Transverse colon (tissue), 4 donors: ENCODE results near the gene TDRD1. TPM values are rescaled to one million over a fixed set of nuclear protein-coding genes. Genes with fewer than 3 reads are reported as not detected.

Experiments
- DNase-seq: peaks from one replicate; pipeline ENCODE4 v3.0.0-alpha.2; 2019
- H3K27ac ChIP-seq, 4 donors: fragments of 200-600 bp; sonication (generic); 2 replicates each; pipeline ENCODE4 v1.5.1; 2016 to 2018; ENCODE audit warnings: inconsistent platforms in 4 of 4
- H3K27me3 ChIP-seq: fragments of 200-600 bp; sonication (generic); 2 replicates; pipeline ENCODE4 v1.5.1; 2017; ENCODE audit warnings: inconsistent platforms
- H3K36me3 ChIP-seq, 4 donors: fragments of 200-600 bp; sonication (generic); 2 replicates each; pipeline ENCODE4 v1.5.1; 2017 to 2019; ENCODE audit warnings: inconsistent platforms in 4 of 4
- H3K4me1 ChIP-seq, 4 donors: fragments of 200-600 bp; sonication (generic); 2 replicates each; pipeline ENCODE4 v1.5.1; 2017 to 2020; ENCODE audit warnings: inconsistent platforms in 4 of 4
- H3K4me3 ChIP-seq, 4 donors: fragments of 200-600 bp; sonication (generic); 1 replicate in 1 of 4; 2 replicates in 3 of 4; pipeline versions ENCODE4 v1.5.1 to v1.6.1; 2017 to 2019; ENCODE audit warnings: inconsistent platforms in 4 of 4
- H3K9me3 ChIP-seq, 2 donors: fragments of 200-600 bp; sonication (generic); 2 replicates each; pipeline ENCODE4 v1.5.1; 2017 to 2019; ENCODE audit warnings: inconsistent platforms in 2 of 2
- EP300 ChIP-seq: sonication (generic); formaldehyde crosslinking; IDR thresholded peaks from one replicate; pipeline ENCODE4 v1.6.1; 2017; ENCODE audit warnings: antibody characterized with exemption, low read depth
- POLR2A ChIP-seq: fragments of 450-650 bp; IDR thresholded peaks from one replicate; pipeline ENCODE4 v1.6.1; 2016; ENCODE audit warnings: antibody characterized with exemption, mild to moderate bottlenecking, moderate library complexity
- POLR2AphosphoS5 ChIP-seq, 3 donors: sonication (generic); formaldehyde crosslinking; IDR thresholded peaks; one replicate each; pipeline ENCODE4 v1.6.1; 2016; ENCODE audit warnings: antibody characterized with exemption in 3 of 3
- WGBS, 2 donors: methylation state at CpG; one replicate each; pipeline ENCODE4 v1.1.5; 2018; ENCODE audit warnings: low coverage in 1 of 2; 5-methylcytosine and 5-hydroxymethylcytosine counted together
- in situ Hi-C, 4 donors: fragments of 200-750 bp; cut with MboI; loops; one replicate each; pipeline versions ENCODE4 v1.15.0 to v1.15.1; 2017; ENCODE audit warnings: low sequenced_read_pairs in 3 of 4, low pct_ligation_motif_present in 1 of 4, low pct_unique_long_range_greater_than_20kb in 1 of 4
- intact Hi-C: fragments of 100-400 bp; cut with DNase I; formaldehyde crosslinking; loops from one replicate; pipeline ENCODE4 v1.15.1; 2023; ENCODE audit warnings: low total_unique reads
- total RNA-seq, 4 donors: library from RNA; depleted of rRNA; stranded (reverse); fragments of >200 nt; gene quantifications; one replicate each; pipeline ENCODE4 v1.1.0, GENCODE V29; 2016
- TF ChIP-seq, protein P1 (sequence below), 5 experiments: fragments of 200-600 bp in 3 of 5; fragments of 450-650 bp in 2 of 5; sonication (generic) in 3 of 5; IDR thresholded peaks; 1 replicate in 2 of 5; 2 replicates in 3 of 5; pipeline ENCODE4 v1.5.1; 2016 to 2017; ENCODE audit warnings: antibody characterized with exemption in 5 of 5, inconsistent platforms in 3 of 5, mild to moderate bottlenecking in 2 of 5, moderate library complexity in 1 of 5

The TDRD1 gene
- total RNA-seq, 4 donors from 2014 or later = 0.14 TPM; not detected in 3

DNA sequence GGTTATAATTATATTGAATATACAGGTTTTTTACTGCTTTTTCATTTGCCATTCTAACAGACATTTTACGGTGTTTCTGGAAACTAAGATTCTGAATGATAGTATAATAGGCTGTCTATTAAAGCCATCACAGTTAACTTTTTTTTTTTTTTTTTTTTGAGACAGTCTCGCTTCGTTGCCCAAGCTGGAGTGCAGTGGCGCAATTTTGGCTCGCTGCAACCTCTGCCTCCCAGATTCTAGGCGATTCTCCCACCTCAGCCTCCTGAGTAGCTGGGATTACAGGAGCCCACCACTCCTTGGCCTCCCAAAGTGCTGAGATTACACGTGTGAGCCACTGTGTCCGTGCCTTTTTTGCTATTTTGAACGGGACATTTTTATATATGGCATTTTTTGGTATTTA lies 4.4 kb downstream of the TDRD1 start:
- no peaks in the 10 kb centered on the region for H3K27me3 ChIP-seq
- 80 to 93% methylated on average over 5 to 9 of the region's 9 CpGs for WGBS, 2 donors
- in situ Hi-C loops = no loop called here

DNA sequence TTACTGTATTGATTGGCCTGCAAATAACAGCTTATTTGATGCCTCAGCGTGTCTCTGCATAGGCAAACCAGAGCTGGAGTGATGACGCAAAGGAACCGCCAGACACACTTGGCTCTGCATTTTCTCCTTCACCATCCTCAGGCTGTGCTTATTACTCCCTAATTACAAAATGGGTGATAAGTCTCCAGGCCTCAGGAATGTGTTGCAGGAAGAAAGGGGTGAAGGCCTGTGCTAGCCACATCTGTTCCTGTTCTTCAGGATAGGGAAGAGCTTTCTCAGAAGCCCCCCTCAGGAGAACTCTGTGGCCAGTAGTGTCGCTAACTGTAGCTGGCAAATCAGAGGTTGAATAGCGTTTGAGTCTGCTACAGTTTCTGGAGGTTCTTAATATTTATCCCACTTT lies 5.1 kb downstream of the TDRD1 start:
- no peak for TF ChIP-seq POLR2AphosphoS5 (IDR thresholded peaks at IDR 0.05)
- TF ChIP-seq EP300 = no peak
- no peak for TF ChIP-seq POLR2A
- TF ChIP-seq, protein P1, sequence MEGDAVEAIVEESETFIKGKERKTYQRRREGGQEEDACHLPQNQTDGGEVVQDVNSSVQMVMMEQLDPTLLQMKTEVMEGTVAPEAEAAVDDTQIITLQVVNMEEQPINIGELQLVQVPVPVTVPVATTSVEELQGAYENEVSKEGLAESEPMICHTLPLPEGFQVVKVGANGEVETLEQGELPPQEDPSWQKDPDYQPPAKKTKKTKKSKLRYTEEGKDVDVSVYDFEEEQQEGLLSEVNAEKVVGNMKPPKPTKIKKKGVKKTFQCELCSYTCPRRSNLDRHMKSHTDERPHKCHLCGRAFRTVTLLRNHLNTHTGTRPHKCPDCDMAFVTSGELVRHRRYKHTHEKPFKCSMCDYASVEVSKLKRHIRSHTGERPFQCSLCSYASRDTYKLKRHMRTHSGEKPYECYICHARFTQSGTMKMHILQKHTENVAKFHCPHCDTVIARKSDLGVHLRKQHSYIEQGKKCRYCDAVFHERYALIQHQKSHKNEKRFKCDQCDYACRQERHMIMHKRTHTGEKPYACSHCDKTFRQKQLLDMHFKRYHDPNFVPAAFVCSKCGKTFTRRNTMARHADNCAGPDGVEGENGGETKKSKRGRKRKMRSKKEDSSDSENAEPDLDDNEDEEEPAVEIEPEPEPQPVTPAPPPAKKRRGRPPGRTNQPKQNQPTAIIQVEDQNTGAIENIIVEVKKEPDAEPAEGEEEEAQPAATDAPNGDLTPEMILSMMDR (IDR thresholded peaks at IDR 0.05) = no peak
- intact Hi-C loops = no loop called here
- Histone ChIP-seq H3K27me3 (no peaks in the 10 kb centered on the region), H3K4me1 (peaks cover 0 to 3% (median 0%) of the 10 kb centered on the region in 4 donors), H3K4me3 (no peak overlapping the region), H3K27ac (no peak overlapping the region), H3K36me3 (no peaks in the 10 kb centered on the region), H3K9me3 (no peaks in the 10 kb centered on the region)
- in situ Hi-C loops = no loop called here
- DNase-seq = no peak
- WGBS, 2 donors = 94 to 96% methylated on average over 3 to 5 of the region's 5 CpGs

More for the DNA sequence above, 4.4 kb downstream of the TDRD1 start:
- Histone ChIP-seq H3K27ac (no peak overlapping the region), H3K4me1 (peaks cover 0 to 3% (median 0%) of the 10 kb centered on the region in 4 donors), H3K36me3 (no peaks in the 10 kb centered on the region), H3K9me3 (no peaks in the 10 kb centered on the region), H3K4me3 (no peak overlapping the region)
- TF ChIP-seq POLR2A = no peak
- no peak for TF ChIP-seq EP300
- TF ChIP-seq, protein P1 (IDR thresholded peaks at IDR 0.05) = no peak
- no peak for TF ChIP-seq POLR2AphosphoS5 (IDR thresholded peaks at IDR 0.05)
- no peak for DNase-seq
- intact Hi-C loops = no loop called here

DNA sequence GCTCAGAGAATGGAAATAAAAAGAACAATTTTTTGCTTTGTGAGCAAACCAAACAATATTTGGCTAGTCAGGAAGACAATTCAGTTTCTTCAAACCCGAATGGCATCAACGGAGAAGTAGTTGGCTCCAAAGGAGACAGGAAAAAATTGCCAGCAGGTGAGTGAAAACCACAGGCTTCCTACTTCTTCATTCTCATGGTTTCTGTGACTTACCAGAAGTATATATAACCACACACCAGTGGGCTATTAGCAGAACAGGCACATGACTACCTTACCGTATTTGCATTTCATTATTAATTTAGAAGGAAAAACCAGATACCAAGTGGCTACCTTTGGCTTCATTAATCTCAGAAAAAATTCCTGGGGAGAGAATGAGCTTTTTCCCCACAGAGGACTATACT lies 8.8 kb downstream of the TDRD1 start:
- WGBS, 2 donors = 50 to 77% methylated on average over 2 to 3 of the region's 3 CpGs
- in situ Hi-C loops = no loop called here
- H3K36me3 ChIP-seq = no peaks in the 10 kb centered on the region
- H3K9me3 ChIP-seq = no peaks in the 10 kb centered on the region
- no peak for TF ChIP-seq POLR2A
- TF ChIP-seq POLR2AphosphoS5 (IDR thresholded peaks at IDR 0.05) = no peak
- TF ChIP-seq, protein P1 (IDR thresholded peaks at IDR 0.05) = no peak
- TF ChIP-seq EP300 = no peak
- DNase-seq = no peak
- H3K27me3 ChIP-seq = no peaks in the 10 kb centered on the region
- intact Hi-C loops = no loop called here
- no peak overlapping the region for H3K4me3 ChIP-seq
- no peaks in the 10 kb centered on the region for H3K4me1 ChIP-seq
- H3K27ac ChIP-seq = no peak overlapping the region

DNA sequence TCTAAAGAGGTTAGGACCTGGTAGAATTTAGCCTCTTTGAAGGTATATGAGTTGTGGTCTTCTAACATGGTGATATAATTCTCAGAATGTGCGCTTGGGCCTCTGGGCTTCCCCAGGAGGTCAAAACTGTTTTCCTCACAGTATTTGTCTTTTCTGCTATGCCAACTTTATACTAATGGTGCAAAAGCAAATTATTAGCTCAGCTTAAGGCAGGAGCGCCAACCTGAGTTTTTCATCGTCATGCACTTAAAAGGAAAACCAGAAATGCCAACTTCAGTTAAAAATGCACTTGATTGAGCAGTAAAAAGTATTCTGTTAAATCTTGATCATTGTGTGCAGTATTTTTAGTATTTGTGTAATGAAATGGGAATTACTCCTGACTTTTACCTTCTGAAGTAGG lies 9.7 kb downstream of the TDRD1 start:
- H3K4me1 ChIP-seq = no peaks in the 10 kb centered on the region
- intact Hi-C loops = no loop called here
- 95 to 98% methylated on average over 3 of the region's 3 CpGs for WGBS, 2 donors
- no peak overlapping the region for H3K27ac ChIP-seq
- no peaks in the 10 kb centered on the region for H3K36me3 ChIP-seq
- TF ChIP-seq POLR2A (no peak), EP300 (no peak), POLR2AphosphoS5 (IDR thresholded peaks at IDR 0.05) (no peak)
- TF ChIP-seq, protein P1 (IDR thresholded peaks at IDR 0.05) = no peak
- no peak overlapping the region for H3K4me3 ChIP-seq
- H3K9me3 ChIP-seq = no peaks in the 10 kb centered on the region
- in situ Hi-C loops = no loop called here
- no peak for DNase-seq
- H3K27me3 ChIP-seq = no peaks in the 10 kb centered on the region
